ENCODE data around the gene C10orf88. TPM values are rescaled to one million over a fixed set of nuclear protein-coding genes. Genes with fewer than 3 reads are reported as not detected.

C10orf88 gene
- total and polyA plus RNA-seq, 2 of the 13 experiments (the other 11 are each of a cell fraction or from before 2014, with no cell fraction given): 4.6 to 11.8 TPM

DNA sequence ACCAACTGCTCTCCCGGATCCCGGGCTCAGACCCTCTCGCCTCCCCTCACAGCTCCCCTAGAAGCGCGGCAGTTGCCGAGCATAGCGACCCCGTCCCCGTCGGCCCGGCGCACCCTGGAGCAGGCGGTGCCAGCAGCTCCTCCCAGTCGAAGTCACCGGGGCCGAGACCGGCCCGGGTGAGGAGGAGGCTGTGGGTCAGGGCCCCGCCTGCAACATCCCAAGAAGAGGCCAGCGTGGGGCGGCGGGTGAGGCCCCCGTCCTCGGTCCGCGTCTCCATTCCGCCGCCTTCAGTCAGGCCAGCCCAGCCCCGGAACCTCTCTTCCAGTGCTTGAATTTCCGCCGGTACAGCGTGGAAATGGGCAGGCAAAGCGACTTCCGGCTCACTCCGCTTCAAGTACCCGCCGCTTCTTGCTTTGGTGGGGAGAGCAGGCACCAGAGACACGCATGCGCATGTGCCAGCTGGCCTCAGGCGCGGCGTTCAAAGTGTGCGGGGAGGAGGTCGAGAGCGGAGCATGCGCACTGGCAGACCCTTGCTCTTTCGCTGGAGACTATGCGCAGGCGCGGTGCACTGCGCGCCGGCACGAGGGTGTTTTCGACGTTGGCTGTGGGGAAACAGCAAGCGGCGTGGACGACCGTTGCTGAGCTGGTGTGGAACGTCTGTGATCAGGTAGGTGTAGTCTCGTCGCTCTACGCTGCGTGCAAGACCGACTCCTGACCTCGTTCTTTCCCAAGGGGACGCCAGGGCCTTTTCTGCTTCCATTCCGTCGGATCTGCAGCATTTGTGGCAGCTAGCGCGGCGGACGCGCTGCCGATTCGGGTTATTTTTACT, at the start of gene C10orf88 (continued):
- TF ChIP-seq RCOR2 (CRISPR knock-in tag; IDR thresholded peaks at IDR 0.05) (peak; percentile 48; the same call in 1 of the 2 replicates), ZNF17 (CRISPR knock-in tag; IDR thresholded peaks at IDR 0.05) (no peak), POLR2G (IDR thresholded peaks at IDR 0.05; ENCODE audit: low read depth, low read length) (peak; percentile 83), ZNF790 (CRISPR knock-in tag; IDR thresholded peaks at IDR 0.05; ENCODE audit: borderline replicate concordance) (peak; percentile 82; the same call in 1 of the 2 replicates), ZNF747 (CRISPR knock-in tag; IDR thresholded peaks at IDR 0.05; ENCODE audit: borderline replicate concordance) (peak; percentile 85; the same call in 1 of the 2 replicates), NCOA2 (CRISPR knock-in tag; IDR thresholded peaks at IDR 0.05) (peak; percentile 59), ZNF607 (CRISPR knock-in tag; IDR thresholded peaks at IDR 0.05; ENCODE audit: borderline replicate concordance) (peak; percentile 93), ZNF615 (CRISPR knock-in tag; IDR thresholded peaks at IDR 0.05; ENCODE audit: borderline replicate concordance) (peak; percentile 94; the same call in 1 of the 2 replicates), PBX2 (CRISPR knock-in tag; IDR thresholded peaks at IDR 0.05) (no peak), DPF2 (CRISPR knock-in tag; IDR thresholded peaks at IDR 0.05; ENCODE audit: borderline replicate concordance, low read depth) (no peak), RFX1 (IDR thresholded peaks at IDR 0.05) (no peak), CBFB (CRISPR knock-in tag; IDR thresholded peaks at IDR 0.05) (peak; percentile 89), ZNF619 (CRISPR knock-in tag; IDR thresholded peaks at IDR 0.05) (peak; percentile 75; the same call in 1 of the 2 replicates), ATF4 (CRISPR knock-in tag; IDR thresholded peaks at IDR 0.05) (0 out of 4 replicates have a peak, but pooled peaks of 1 of the 2 experiments have one; percentile 50), HDAC6 (IDR thresholded peaks at IDR 0.05; ENCODE audit: low read depth, low read length) (no peak), ZNF296 (CRISPR knock-in tag; conservative IDR thresholded peaks at IDR 0.05) (no peak; the same call in 1 of the 2 replicates), ZNF703 (CRISPR knock-in tag; IDR thresholded peaks at IDR 0.05; ENCODE audit: borderline replicate concordance) (no peak), ZNF878 (CRISPR knock-in tag; IDR thresholded peaks at IDR 0.05) (peak; percentile 91), TOPORS (CRISPR knock-in tag; IDR thresholded peaks at IDR 0.05) (peak; percentile 96)
- TF ChIP-seq, protein P1, sequence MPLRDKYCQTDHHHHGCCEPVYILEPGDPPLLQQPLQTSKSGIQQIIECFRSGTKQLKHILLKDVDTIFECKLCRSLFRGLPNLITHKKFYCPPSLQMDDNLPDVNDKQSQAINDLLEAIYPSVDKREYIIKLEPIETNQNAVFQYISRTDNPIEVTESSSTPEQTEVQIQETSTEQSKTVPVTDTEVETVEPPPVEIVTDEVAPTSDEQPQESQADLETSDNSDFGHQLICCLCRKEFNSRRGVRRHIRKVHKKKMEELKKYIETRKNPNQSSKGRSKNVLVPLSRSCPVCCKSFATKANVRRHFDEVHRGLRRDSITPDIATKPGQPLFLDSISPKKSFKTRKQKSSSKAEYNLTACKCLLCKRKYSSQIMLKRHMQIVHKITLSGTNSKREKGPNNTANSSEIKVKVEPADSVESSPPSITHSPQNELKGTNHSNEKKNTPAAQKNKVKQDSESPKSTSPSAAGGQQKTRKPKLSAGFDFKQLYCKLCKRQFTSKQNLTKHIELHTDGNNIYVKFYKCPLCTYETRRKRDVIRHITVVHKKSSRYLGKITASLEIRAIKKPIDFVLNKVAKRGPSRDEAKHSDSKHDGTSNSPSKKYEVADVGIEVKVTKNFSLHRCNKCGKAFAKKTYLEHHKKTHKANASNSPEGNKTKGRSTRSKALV (CRISPR knock-in tag; IDR thresholded peaks at IDR 0.05): 0 out of 2 replicates have a peak, but pooled peaks have one; percentile 28
- TF ChIP-seq, protein P2, sequence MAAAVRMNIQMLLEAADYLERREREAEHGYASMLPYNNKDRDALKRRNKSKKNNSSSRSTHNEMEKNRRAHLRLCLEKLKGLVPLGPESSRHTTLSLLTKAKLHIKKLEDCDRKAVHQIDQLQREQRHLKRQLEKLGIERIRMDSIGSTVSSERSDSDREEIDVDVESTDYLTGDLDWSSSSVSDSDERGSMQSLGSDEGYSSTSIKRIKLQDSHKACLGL (CRISPR knock-in tag; IDR thresholded peaks at IDR 0.05): peak; percentile 90
- TF ChIP-seq, protein P3, sequence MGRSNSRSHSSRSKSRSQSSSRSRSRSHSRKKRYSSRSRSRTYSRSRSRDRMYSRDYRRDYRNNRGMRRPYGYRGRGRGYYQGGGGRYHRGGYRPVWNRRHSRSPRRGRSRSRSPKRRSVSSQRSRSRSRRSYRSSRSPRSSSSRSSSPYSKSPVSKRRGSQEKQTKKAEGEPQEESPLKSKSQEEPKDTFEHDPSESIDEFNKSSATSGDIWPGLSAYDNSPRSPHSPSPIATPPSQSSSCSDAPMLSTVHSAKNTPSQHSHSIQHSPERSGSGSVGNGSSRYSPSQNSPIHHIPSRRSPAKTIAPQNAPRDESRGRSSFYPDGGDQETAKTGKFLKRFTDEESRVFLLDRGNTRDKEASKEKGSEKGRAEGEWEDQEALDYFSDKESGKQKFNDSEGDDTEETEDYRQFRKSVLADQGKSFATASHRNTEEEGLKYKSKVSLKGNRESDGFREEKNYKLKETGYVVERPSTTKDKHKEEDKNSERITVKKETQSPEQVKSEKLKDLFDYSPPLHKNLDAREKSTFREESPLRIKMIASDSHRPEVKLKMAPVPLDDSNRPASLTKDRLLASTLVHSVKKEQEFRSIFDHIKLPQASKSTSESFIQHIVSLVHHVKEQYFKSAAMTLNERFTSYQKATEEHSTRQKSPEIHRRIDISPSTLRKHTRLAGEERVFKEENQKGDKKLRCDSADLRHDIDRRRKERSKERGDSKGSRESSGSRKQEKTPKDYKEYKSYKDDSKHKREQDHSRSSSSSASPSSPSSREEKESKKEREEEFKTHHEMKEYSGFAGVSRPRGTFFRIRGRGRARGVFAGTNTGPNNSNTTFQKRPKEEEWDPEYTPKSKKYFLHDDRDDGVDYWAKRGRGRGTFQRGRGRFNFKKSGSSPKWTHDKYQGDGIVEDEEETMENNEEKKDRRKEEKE (IDR thresholded peaks at IDR 0.05): no peak

Data from HepG2 (cell line).